T-helper 17 cell (primary cell): ENCODE results near the gene TRABD2B. TPM values are rescaled to one million over a fixed set of nuclear protein-coding genes. Genes with fewer than 3 reads are reported as not detected.

ENCODE experiments used
- ATAC-seq: fragments of 150-1000 bp; cut with Tn5 transposase; 2 replicates; pipeline ENCODE4 v1.10.0; 2021; ENCODE audit warnings: mild to moderate bottlenecking, moderate library complexity
- DNase-seq, 3 donors: peaks; one replicate each; pipeline versions ENCODE4 v3.0.0 to v3.0.0-alpha.2; 2020 to 2021
- H3K9me3 ChIP-seq: one replicate; pipeline ENCODE4 v1.7.0; 2013; ENCODE audit warnings: low read length, mild to moderate bottlenecking; ENCODE audit not compliant: control insufficient read depth, poor library complexity, severe bottlenecking
- H3K27ac Mint-ChIP-seq: one replicate; pipeline ENCODE4 v1.8.0; 2022; ENCODE audit warnings: mild to moderate bottlenecking, moderate library complexity, mixed read lengths
- H3K27me3 Mint-ChIP-seq: one replicate; pipeline ENCODE4 v1.8.0; 2022; ENCODE audit warnings: mixed read lengths
- H3K36me3 Mint-ChIP-seq: one replicate; pipeline ENCODE4 v1.8.0; 2022; ENCODE audit warnings: low read depth, mixed read lengths
- H3K4me1 Mint-ChIP-seq: one replicate; pipeline ENCODE4 v1.8.0; 2022; ENCODE audit warnings: mild to moderate bottlenecking, mixed read lengths
- H3K4me3 Mint-ChIP-seq: one replicate; pipeline ENCODE4 v1.8.0; 2022; ENCODE audit warnings: mild to moderate bottlenecking, moderate library complexity, mixed read lengths
- total RNA-seq, 4 donors: library from RNA in 2 of 4; stranded (reverse) in 2 of 4; gene quantifications; one replicate each; pipeline ENCODE4 v1.2.3 and lab custom pipeline; 2022 to 2026

TRABD2B gene
- total RNA-seq, 2 donors from 2014 or later: not detected

GRCh38 chr1:47927165-47927564 lies 70.0 kb downstream of the TRABD2B start:
- Mint-ChIP-seq H3K4me3 (no peak overlapping the region), H3K27ac (no peak overlapping the region), H3K27me3 (peaks cover 63% of the 10 kb centered on the region), H3K36me3 (peaks cover under 1% of the 10 kb centered on the region), H3K4me1 (no peaks in the 10 kb centered on the region)
- ATAC-seq (no peak), DNase-seq (no peak)
- no peaks in the 10 kb centered on the region for H3K9me3 ChIP-seq

GRCh38 chr1:47926461-47926999 lies 70.7 kb downstream of the TRABD2B start:
- no peak overlapping the region for H3K4me3 Mint-ChIP-seq
- no peak for DNase-seq
- H3K4me1 Mint-ChIP-seq: no peaks in the 10 kb centered on the region
- no peak overlapping the region for H3K27ac Mint-ChIP-seq
- no peak for ATAC-seq
- no peaks in the 10 kb centered on the region for H3K9me3 ChIP-seq
- H3K27me3 Mint-ChIP-seq: peaks cover 60% of the 10 kb centered on the region
- no peaks in the 10 kb centered on the region for H3K36me3 Mint-ChIP-seq

- Mint-ChIP-seq H3K4me3 (no peak overlapping the region), H3K27me3 (peaks cover 63% of the 10 kb centered on the region), H3K4me1 (no peaks in the 10 kb centered on the region), H3K27ac (no peak overlapping the region), H3K36me3 (no peaks in the 10 kb centered on the region)
- no peak for ATAC-seq
- DNase-seq: no peak
- H3K9me3 ChIP-seq: no peaks in the 10 kb centered on the region
These were observed 72.7 kb downstream of the TRABD2B start for GRCh38 chr1:47924270-47925048.

- no peak for ATAC-seq
- peaks cover 50% of the 10 kb centered on the region for H3K27me3 Mint-ChIP-seq
- no peak overlapping the region for H3K27ac Mint-ChIP-seq
- DNase-seq: no peak
- H3K9me3 ChIP-seq: no peaks in the 10 kb centered on the region
- H3K36me3 Mint-ChIP-seq: no peaks in the 10 kb centered on the region
- H3K4me1 Mint-ChIP-seq: no peaks in the 10 kb centered on the region
- no peak overlapping the region for H3K4me3 Mint-ChIP-seq
These were observed 75.2 kb downstream of the TRABD2B start for GRCh38 chr1:47921935-47922415.

- Mint-ChIP-seq H3K27me3 (peaks cover 47% of the 10 kb centered on the region), H3K36me3 (no peaks in the 10 kb centered on the region), H3K4me1 (no peaks in the 10 kb centered on the region), H3K27ac (no peak overlapping the region), H3K4me3 (no peak overlapping the region)
- no peaks in the 10 kb centered on the region for H3K9me3 ChIP-seq
- DNase-seq (no peak), ATAC-seq (no peak)
These were observed 77.9 kb downstream of the TRABD2B start for GRCh38 chr1:47919113-47919833.

GRCh38 chr1:47918257-47918867 lies 78.8 kb downstream of the TRABD2B start:
- Mint-ChIP-seq H3K4me3 (no peak overlapping the region), H3K27me3 (peaks cover 45% of the 10 kb centered on the region), H3K4me1 (no peaks in the 10 kb centered on the region), H3K27ac (no peak overlapping the region), H3K36me3 (no peaks in the 10 kb centered on the region)
- DNase-seq (no peak), ATAC-seq (no peak)
- H3K9me3 ChIP-seq: no peaks in the 10 kb centered on the region

- Mint-ChIP-seq H3K4me3 (no peak overlapping the region), H3K27me3 (peaks cover 45% of the 10 kb centered on the region)
- DNase-seq: no peak
These were observed 79.5 kb downstream of the TRABD2B start for GRCh38 chr1:47917687-47918086.

GRCh38 chr1:47915677-47916353 lies 81.4 kb downstream of the TRABD2B start:
- H3K27ac Mint-ChIP-seq: no peak overlapping the region
- H3K4me1 Mint-ChIP-seq: no peaks in the 10 kb centered on the region
- no peak for ATAC-seq

More at GRCh38 chr1:47917687-47918086, 79.5 kb downstream of the TRABD2B start:
- Mint-ChIP-seq H3K4me1 (no peaks in the 10 kb centered on the region), H3K27ac (no peak overlapping the region), H3K36me3 (no peaks in the 10 kb centered on the region)
- H3K9me3 ChIP-seq: no peaks in the 10 kb centered on the region
- ATAC-seq: no peak

GRCh38 chr1:47914952-47915676 lies 82.1 kb downstream of the TRABD2B start:
- Mint-ChIP-seq H3K27ac (no peak overlapping the region), H3K27me3 (peaks cover 46% of the 10 kb centered on the region), H3K4me1 (no peaks in the 10 kb centered on the region), H3K36me3 (no peaks in the 10 kb centered on the region), H3K4me3 (no peak overlapping the region)
- ATAC-seq (no peak), DNase-seq (no peak)
- no peaks in the 10 kb centered on the region for H3K9me3 ChIP-seq

More at GRCh38 chr1:47915677-47916353, 81.4 kb downstream of the TRABD2B start:
- H3K9me3 ChIP-seq: no peaks in the 10 kb centered on the region
- Mint-ChIP-seq H3K27me3 (peaks cover 45% of the 10 kb centered on the region), H3K36me3 (no peaks in the 10 kb centered on the region), H3K4me3 (no peak overlapping the region)
- no peak for DNase-seq

GRCh38 chr1:47914218-47914938 lies 82.8 kb downstream of the TRABD2B start:
- DNase-seq: no peak
- no peaks in the 10 kb centered on the region for H3K9me3 ChIP-seq
- H3K4me1 Mint-ChIP-seq: no peaks in the 10 kb centered on the region
- no peaks in the 10 kb centered on the region for H3K36me3 Mint-ChIP-seq
- H3K27ac Mint-ChIP-seq: no peak overlapping the region
- H3K4me3 Mint-ChIP-seq: no peak overlapping the region
- ATAC-seq: no peak
- peaks cover 50% of the 10 kb centered on the region for H3K27me3 Mint-ChIP-seq

GRCh38 chr1:47913225-47913823 lies 83.9 kb downstream of the TRABD2B start:
- no peak overlapping the region for H3K4me3 Mint-ChIP-seq
- no peak for ATAC-seq
- H3K4me1 Mint-ChIP-seq: no peaks in the 10 kb centered on the region

More at GRCh38 chr1:47913225-47913823, 83.9 kb downstream of the TRABD2B start:
- H3K27me3 Mint-ChIP-seq: peaks cover 58% of the 10 kb centered on the region
- H3K36me3 Mint-ChIP-seq: no peaks in the 10 kb centered on the region
- no peak overlapping the region for H3K27ac Mint-ChIP-seq
- no peak for DNase-seq
- H3K9me3 ChIP-seq: no peaks in the 10 kb centered on the region
